NT2/D1 (cell line): ENCODE results near the gene SPRR1B.

Source experiments
- DNase-seq: peaks from one replicate; pipeline ENCODE4 v3.0.0-alpha.2; 2011; ENCODE audit warnings: low read depth, low spot score
- H3K27me3 ChIP-seq: 2 replicates; pipeline ENCODE4 v1.6.0; 2011; ENCODE audit warnings: mild to moderate bottlenecking; ENCODE audit not compliant: insufficient read length, insufficient read depth
- H3K36me3 ChIP-seq: 2 replicates; pipeline ENCODE4 v1.6.1; 2011; ENCODE audit warnings: mild to moderate bottlenecking, low read length, mixed read lengths; ENCODE audit not compliant: insufficient read depth, insufficient read length
- H3K4me1 ChIP-seq: 2 replicates; pipeline ENCODE4 v1.5.1; 2011; ENCODE audit not compliant: insufficient read depth, insufficient read length
- H3K4me3 ChIP-seq: 2 replicates; pipeline ENCODE4 v1.5.1; 2011; ENCODE audit warnings: low read depth; ENCODE audit not compliant: insufficient read length
- H3K9ac ChIP-seq: 2 replicates; pipeline ENCODE4 v1.6.0; 2011; ENCODE audit warnings: low read depth; ENCODE audit not compliant: insufficient read length
- H3K9me3 ChIP-seq: 2 replicates; pipeline ENCODE4 v1.5.1; 2011; ENCODE audit warnings: mild to moderate bottlenecking, low read length; ENCODE audit not compliant: insufficient read depth
- SUZ12 ChIP-seq: IDR thresholded peaks from 2 replicates; pipeline ENCODE4 v1.6.1; 2011; ENCODE audit not compliant: insufficient read length, insufficient read depth; ENCODE audit errors: extremely low read depth
- YY1 ChIP-seq: IDR thresholded peaks from 2 replicates; pipeline ENCODE4 v1.6.1; 2011; ENCODE audit not compliant: insufficient read length, insufficient read depth
- ZNF274 ChIP-seq: IDR thresholded peaks from 2 replicates; pipeline ENCODE4 v1.6.1; 2011; ENCODE audit warnings: mild to moderate bottlenecking, low read depth, low read length

SPRR1B gene

GRCh38 chr1:153072806-153073726 lies 42.1 kb downstream of the SPRR1B start:
- DNase-seq = no peak
- H3K4me1 ChIP-seq = no peaks in the 10 kb centered on the region
- no peak overlapping the region for H3K9ac ChIP-seq
- no peak overlapping the region for H3K4me3 ChIP-seq
- H3K36me3 ChIP-seq = no peaks in the 10 kb centered on the region
- no peaks in the 10 kb centered on the region for H3K27me3 ChIP-seq
- no peaks in the 10 kb centered on the region for H3K9me3 ChIP-seq
- TF ChIP-seq YY1 = no peak
- no peak for TF ChIP-seq SUZ12
- no peak for TF ChIP-seq ZNF274

- Histone ChIP-seq H3K4me1 (no peaks in the 10 kb centered on the region), H3K4me3 (no peak overlapping the region), H3K9ac (no peak overlapping the region), H3K36me3 (no peaks in the 10 kb centered on the region), H3K27me3 (no peaks in the 10 kb centered on the region), H3K9me3 (no peaks in the 10 kb centered on the region)
- TF ChIP-seq ZNF274 = no peak
- no peak for TF ChIP-seq YY1
- TF ChIP-seq SUZ12 = no peak
- no peak for DNase-seq
Observed at GRCh38 chr1:153081736-153082135, 50.7 kb downstream of the SPRR1B start.
